AG04449 (cell line): ENCODE measurements around the gene INVS.
"Not testable (repeated sequence)": the region's sequence is repeated elsewhere in the genome, so short reads cannot be mapped to it uniquely, and the experiment has no call there.

Source experiments
- CTCF ChIA-PET: fragments of 350-600 bp; formaldehyde crosslinking; extraction: SDS; loops from one replicate; lab custom pipeline; 2021; ENCODE audit warnings: antibody characterized with exemption; lab: Yijun Ruan, JAX
- POLR2A ChIA-PET: fragments of 400-600, 350-600 bp; formaldehyde crosslinking; extraction: SDS; loops from one replicate; lab custom pipeline; 2020; ENCODE audit warnings: antibody characterized with exemption, inconsistent platforms; lab: Yijun Ruan, JAX
- DNase-seq: peaks from one replicate; pipeline ENCODE4 v3.0.0-alpha.2; 2010; ENCODE audit warnings: low read depth, low spot score
- H3K4me3 ChIP-seq: 2 replicates; pipeline ENCODE4 v1.5.1; 2011; ENCODE audit warnings: low read depth, mild to moderate bottlenecking, control low read depth, low read length
- CTCF ChIP-seq: IDR thresholded peaks from one replicate; pipeline ENCODE4 v1.5.1; 2011; ENCODE audit warnings: mild to moderate bottlenecking, moderate library complexity, low read length, control low read depth, inconsistent platforms; ENCODE audit not compliant: insufficient read depth; ENCODE audit errors: missing control alignments

INVS gene

GRCh38 chr9:100058699-100059579 is 40.1 kb upstream of the INVS start:
- no peak overlapping the region for H3K4me3 ChIP-seq
- DNase-seq = no peak
- TF ChIP-seq CTCF = no peak
- POLR2A ChIA-PET = no interaction called here
- CTCF ChIA-PET = interaction anchor here (1.4 kb wide), 1 partner anchor 30 kb away, joined by 4 read pairs; no protein-coding TSS in a partner anchor

GRCh38 chr9:100062683-100063082 is 36.4 kb upstream of the INVS start:
- H3K4me3 ChIP-seq, POLR2A ChIA-PET, DNase-seq: not testable (repeated sequence)
- CTCF ChIA-PET = interaction anchor here (1.4 kb wide), 1 partner anchor 34 kb away, joined by 4 read pairs; no protein-coding TSS in a partner anchor

- DNase-seq = no peak
- no peak overlapping the region for H3K4me3 ChIP-seq
- POLR2A ChIA-PET = no interaction called here
- TF ChIP-seq CTCF = no peak
- CTCF ChIA-PET = interaction anchor here (1.4 kb wide), 2 partner anchors 27 to 35 kb away, joined by 3 to 4 read pairs; no protein-coding TSS in a partner anchor
Observed at GRCh38 chr9:100063185-100063584, 35.9 kb upstream of the INVS start.

GRCh38 chr9:100064872-100065581 is 34.0 kb upstream of the INVS start:
- no peak for TF ChIP-seq CTCF
- CTCF ChIA-PET = interaction anchor here (1.1 to 1.5 kb wide), 3 partner anchors 14 to 259 kb away, joined by 3 to 5 read pairs (median 5); no protein-coding TSS in a partner anchor
- POLR2A ChIA-PET = no interaction called here
- DNase-seq = peak; percentile 31
- H3K4me3 ChIP-seq = no peak overlapping the region

- ChIA-PET POLR2A (no interaction called here), CTCF (interaction anchor here (1.1 kb wide), 2 partner anchors 15 to 257 kb away, joined by 3 to 5 read pairs; no protein-coding TSS in a partner anchor)
- TF ChIP-seq CTCF = no peak
- DNase-seq = no peak
- no peak overlapping the region for H3K4me3 ChIP-seq
Observed at GRCh38 chr9:100066539-100066938, 32.5 kb upstream of the INVS start.

GRCh38 chr9:100067990-100068389 is 31.1 kb upstream of the INVS start:
- CTCF ChIA-PET, H3K4me3 ChIP-seq, POLR2A ChIA-PET, DNase-seq: not testable (repeated sequence)

GRCh38 chr9:100069068-100069467 is 30.0 kb upstream of the INVS start:
- DNase-seq, POLR2A ChIA-PET, H3K4me3 ChIP-seq, CTCF ChIA-PET: not testable (repeated sequence)
